Glutamatergic neuron (in vitro differentiated cells): ENCODE data around the gene RIMS3. TPM values are rescaled to one million over a fixed set of nuclear protein-coding genes. Genes with fewer than 3 reads are reported as not detected.

Source experiments
- DNase-seq: peaks from one replicate; pipeline ENCODE4 v3.0.0; 2022
- H3K27ac Mint-ChIP-seq: one replicate; pipeline ENCODE4 v1.8.0; 2020; ENCODE audit warnings: mild to moderate bottlenecking, mixed read lengths, inconsistent platforms; ENCODE audit not compliant: unreplicated experiment
- H3K27me3 Mint-ChIP-seq: one replicate; pipeline ENCODE4 v1.8.0; 2020; ENCODE audit warnings: mild to moderate bottlenecking, moderate library complexity, mixed read lengths, inconsistent platforms; ENCODE audit not compliant: unreplicated experiment
- H3K36me3 Mint-ChIP-seq: one replicate; pipeline ENCODE4 v1.8.0; 2020; ENCODE audit warnings: mild to moderate bottlenecking, mixed read lengths, inconsistent platforms; ENCODE audit not compliant: unreplicated experiment
- H3K4me1 Mint-ChIP-seq: one replicate; pipeline ENCODE4 v1.8.0; 2020; ENCODE audit warnings: mild to moderate bottlenecking, low read depth, mixed read lengths, inconsistent platforms; ENCODE audit not compliant: unreplicated experiment
- H3K4me3 Mint-ChIP-seq: one replicate; pipeline ENCODE4 v1.8.0; 2020; ENCODE audit warnings: mild to moderate bottlenecking, mixed read lengths, inconsistent platforms; ENCODE audit not compliant: unreplicated experiment
- H3K9me3 Mint-ChIP-seq: one replicate; pipeline ENCODE4 v1.8.0; 2020; ENCODE audit warnings: mild to moderate bottlenecking, moderate library complexity, mixed read lengths, inconsistent platforms; ENCODE audit not compliant: unreplicated experiment
- CTCF ChIP-seq: fragments of 200-600 bp; sonication (generic); IDR thresholded peaks from one replicate; pipeline ENCODE4 v1.5.0; 2021; ENCODE audit not compliant: partially characterized antibody, unreplicated experiment
- total RNA-seq: library from RNA; stranded (reverse); fragmentation: NEBNext Ultra II Directional; extraction: Animal tissue kit (Norgen Biotek cat#: 25700); gene quantifications from one replicate; pipeline ENCODE4 v1.2.1, GENCODE V29; 2021; ENCODE audit not compliant: unreplicated experiment

RIMS3 gene
- total RNA-seq, 1 donor from 2014 or later: 126 TPM

GRCh38 chr1:40668769-40669525, 3.5 kb upstream of the RIMS3 start:
- TF ChIP-seq CTCF: peak; percentile 94
- DNase-seq: peak; percentile 88
- Mint-ChIP-seq H3K4me3 (no peak overlapping the region), H3K27ac (no peak overlapping the region), H3K27me3 (peaks cover 7% of the 10 kb centered on the region), H3K4me1 (peaks cover 2% of the 10 kb centered on the region), H3K36me3 (no peaks in the 10 kb centered on the region), H3K9me3 (peaks cover 4% of the 10 kb centered on the region)

- Mint-ChIP-seq H3K9me3 (peaks cover 7% of the 10 kb centered on the region), H3K4me3 (peak overlapping the region; percentile 94), H3K27me3 (peaks cover 12% of the 10 kb centered on the region), H3K4me1 (peaks cover 22% of the 10 kb centered on the region), H3K36me3 (no peaks in the 10 kb centered on the region), H3K27ac (peak overlapping the region; percentile 68)
- TF ChIP-seq CTCF: no peak
- no peak for DNase-seq
Measured at GRCh38 chr1:40664791-40665190, 691 bp downstream of the RIMS3 start.

GRCh38 chr1:40664167-40664537, 1.3 kb downstream of the RIMS3 start:
- Mint-ChIP-seq H3K27me3 (peaks cover 11% of the 10 kb centered on the region), H3K4me1 (peaks cover 22% of the 10 kb centered on the region), H3K9me3 (peaks cover 7% of the 10 kb centered on the region), H3K27ac (peak overlapping the region; percentile 96), H3K36me3 (no peaks in the 10 kb centered on the region), H3K4me3 (peak overlapping the region; percentile 94)
- TF ChIP-seq CTCF: no peak
- peak; percentile 44 for DNase-seq

GRCh38 chr1:40663324-40664166, 1.9 kb downstream of the RIMS3 start:
- Mint-ChIP-seq H3K27ac (peak overlapping the region; percentile 96), H3K36me3 (no peaks in the 10 kb centered on the region), H3K27me3 (peaks cover 11% of the 10 kb centered on the region), H3K4me1 (peaks cover 22% of the 10 kb centered on the region), H3K9me3 (peaks cover 7% of the 10 kb centered on the region), H3K4me3 (peak overlapping the region; percentile 94)
- no peak for TF ChIP-seq CTCF
- DNase-seq: peak; percentile 86
